ENCODE measurements around the gene KRTAP19-4. TPM values are rescaled to one million over a fixed set of nuclear protein-coding genes. Genes with fewer than 3 reads are reported as not detected.

Gene KRTAP19-4
- polyA plus RNA-seq, 1 of the 3 experiments (the other 2 are of a cell fraction), result not detected

DNA sequence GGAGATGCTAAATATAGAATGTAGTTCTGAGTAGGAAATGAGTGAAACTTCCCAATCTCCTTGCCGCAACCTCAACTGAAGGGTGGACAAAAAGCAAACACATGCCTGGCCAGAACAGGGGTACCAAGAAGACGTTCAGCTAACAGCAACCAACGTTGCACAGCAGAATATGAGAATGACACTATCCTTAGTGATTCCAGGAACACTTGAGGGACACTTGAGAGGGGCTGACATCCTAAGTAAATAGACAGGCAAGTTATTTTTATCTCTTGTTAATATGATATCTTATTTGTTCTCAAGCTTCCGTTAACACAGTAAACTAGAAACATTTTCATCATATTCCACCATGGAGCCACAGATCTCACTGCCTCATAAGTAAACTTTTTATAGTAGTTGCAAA lies 17.7 kb downstream of the KRTAP19-4 start:
- Histone ChIP-seq H4K20me1 (ENCODE audit: insufficient read depth) (no peaks in the 10 kb centered on the region), H3K4me3 (ENCODE audit: low read depth in 2 of 2, low read length in 1 of 2) (no peak overlapping the region), H3K27me3 (ENCODE audit: insufficient read depth) (no peaks in the 10 kb centered on the region), H3K4me2 (no peak overlapping the region), H3F3A (replicated peaks; ENCODE audit: insufficient read depth) (no peaks in the 10 kb centered on the region), H3K4me1 (ENCODE audit: control insufficient read depth in 1 of 2, insufficient read depth in 2 of 2, low read depth in 1 of 2, low read length in 1 of 2) (no peaks in the 10 kb centered on the region), H2AFZ (ENCODE audit: low read depth) (no peak overlapping the region), H3K36me3 (replicated peaks in 1 of 2; ENCODE audit: control insufficient read depth in 1 of 2, insufficient read depth in 2 of 2, low read length in 1 of 2) (no peaks in the 10 kb centered on the region), H3K9ac (no peak overlapping the region), H3K9me2 (no peaks in the 10 kb centered on the region), H3K27ac (ENCODE audit: low read depth in 2 of 2, low read length in 1 of 2) (no peak overlapping the region), H3K9me3 (peaks cover 3% of the 10 kb centered on the region; the same call in 1 of the 2 replicates), H3K79me2 (ENCODE audit: insufficient read depth) (no peaks in the 10 kb centered on the region)
- 2% methylated on average over 4 of the region's 4 CpGs for WGBS (ENCODE audit: low lambda C conversion rate)
- DNase-seq, result no peak
- CTCF ChIA-PET, result no interaction called here
- POLR2A ChIA-PET, result no interaction called here
- TF ChIP-seq NRF1 (IDR thresholded peaks at IDR 0.05; ENCODE audit: low read depth, low read length) (no peak), CHD2 (IDR thresholded peaks at IDR 0.05; ENCODE audit: low read length, partially characterized antibody) (no peak), RFX5 (IDR thresholded peaks at IDR 0.05; ENCODE audit: low read length) (no peak)

DNA sequence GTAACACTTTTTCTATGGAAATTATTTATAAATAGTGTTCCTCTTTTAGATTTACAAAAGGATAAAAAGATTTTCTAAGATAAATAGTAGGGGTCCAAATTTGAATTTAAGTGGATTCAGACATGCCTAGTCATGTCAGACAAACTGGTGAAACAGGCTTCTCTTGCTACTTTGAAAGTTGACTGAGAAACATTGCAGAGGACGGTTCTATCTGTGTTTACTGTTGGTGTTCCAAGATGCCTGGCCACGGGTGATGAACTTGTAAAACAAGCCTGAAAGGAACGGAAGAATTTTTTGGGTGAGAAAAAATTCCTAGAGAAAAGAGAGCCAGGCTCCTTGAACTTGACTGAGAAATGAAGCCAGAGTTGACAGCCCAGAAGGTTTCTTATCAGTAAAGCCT lies 19.0 kb downstream of the KRTAP19-4 start:
- TF ChIP-seq GATA2 (CRISPR knock-in tag; IDR thresholded peaks at IDR 0.05) (no peak), RAD21 (IDR thresholded peaks at IDR 0.05; ENCODE audit: low read length) (no peak), TAF1 (IDR thresholded peaks at IDR 0.05; ENCODE audit: borderline replicate concordance, low read depth, low read length) (no peak), RXRA (IDR thresholded peaks at IDR 0.05; ENCODE audit: borderline replicate concordance, low read depth) (no peak)
- Histone ChIP-seq H3K9me2 (no peaks in the 10 kb centered on the region), H4K20me1 (ENCODE audit: insufficient read depth) (no peaks in the 10 kb centered on the region), H3F3A (replicated peaks; ENCODE audit: insufficient read depth) (no peaks in the 10 kb centered on the region), H3K27ac (ENCODE audit: low read depth in 2 of 2, low read length in 1 of 2) (no peak overlapping the region), H3K9ac (no peak overlapping the region), H2AFZ (ENCODE audit: low read depth) (no peak overlapping the region), H3K4me2 (no peak overlapping the region), H3K79me2 (ENCODE audit: insufficient read depth) (no peaks in the 10 kb centered on the region), H3K36me3 (replicated peaks in 1 of 2; ENCODE audit: control insufficient read depth in 1 of 2, insufficient read depth in 2 of 2, low read length in 1 of 2) (no peaks in the 10 kb centered on the region), H3K4me1 (ENCODE audit: control insufficient read depth in 1 of 2, insufficient read depth in 2 of 2, low read depth in 1 of 2, low read length in 1 of 2) (no peaks in the 10 kb centered on the region), H3K9me3 (peaks cover 3% of the 10 kb centered on the region; the same call in 1 of the 2 replicates), H3K27me3 (ENCODE audit: insufficient read depth) (no peaks in the 10 kb centered on the region), H3K4me3 (ENCODE audit: low read depth in 2 of 2, low read length in 1 of 2) (no peak overlapping the region)
- CTCF ChIA-PET, result no interaction called here
- WGBS (ENCODE audit: low lambda C conversion rate), result 2% methylated on average over 3 of the region's 3 CpGs
- no peak for DNase-seq
- POLR2A ChIA-PET, result no interaction called here

- no peak overlapping the region for H3K9ac ChIP-seq
- H3K4me1 ChIP-seq (ENCODE audit: control insufficient read depth in 1 of 2, insufficient read depth in 2 of 2, low read depth in 1 of 2, low read length in 1 of 2), result no peaks in the 10 kb centered on the region
- 1% methylated on average over 6 of the region's 6 CpGs for WGBS (ENCODE audit: low lambda C conversion rate)
- no peaks in the 10 kb centered on the region for H3K79me2 ChIP-seq (ENCODE audit: insufficient read depth)
- H3K27ac ChIP-seq (ENCODE audit: low read depth in 2 of 2, low read length in 1 of 2), result no peak overlapping the region
- no peak overlapping the region for H3K4me3 ChIP-seq (ENCODE audit: low read depth in 2 of 2, low read length in 1 of 2)
- H3F3A ChIP-seq (replicated peaks; ENCODE audit: insufficient read depth), result no peaks in the 10 kb centered on the region
- H3K27me3 ChIP-seq (ENCODE audit: insufficient read depth), result no peaks in the 10 kb centered on the region
- H3K4me2 ChIP-seq, result no peak overlapping the region
- ChIA-PET CTCF (no interaction called here), POLR2A (no interaction called here)
- no peak overlapping the region for H2AFZ ChIP-seq (ENCODE audit: low read depth)
- no peaks in the 10 kb centered on the region for H3K36me3 ChIP-seq (replicated peaks in 1 of 2; ENCODE audit: control insufficient read depth in 1 of 2, insufficient read depth in 2 of 2, low read length in 1 of 2)
- no peaks in the 10 kb centered on the region for H3K9me3 ChIP-seq
- H4K20me1 ChIP-seq (ENCODE audit: insufficient read depth), result no peaks in the 10 kb centered on the region
- DNase-seq, result no peak
- H3K9me2 ChIP-seq, result no peaks in the 10 kb centered on the region
- TF ChIP-seq TEAD4 (IDR thresholded peaks at IDR 0.05; ENCODE audit: borderline replicate concordance, insufficient read depth), result no peak
- no peak for TF ChIP-seq RXRA (IDR thresholded peaks at IDR 0.05; ENCODE audit: borderline replicate concordance, low read depth)
- no peak for TF ChIP-seq MAX (IDR thresholded peaks at IDR 0.05; ENCODE audit: low read depth)
Measured at GRCh38 chr21:30468900-30469714, 27.9 kb downstream of the KRTAP19-4 start.

Data from SK-N-SH (cell line).